HG03378 (cell line): ENCODE data around the gene IKBKG.
"Not testable (repeated sequence)": the region's sequence is repeated elsewhere in the genome, so short reads cannot be mapped to it uniquely, and the experiment has no call there.

Experiments used
- ATAC-seq: cut with Tn5 transposase; IDR thresholded peaks from one replicate; pipeline ENCODE4 v1.9.1; 2021; ENCODE audit warnings: mild to moderate bottlenecking, moderate library complexity; ENCODE audit not compliant: unreplicated experiment

IKBKG gene

DNA sequence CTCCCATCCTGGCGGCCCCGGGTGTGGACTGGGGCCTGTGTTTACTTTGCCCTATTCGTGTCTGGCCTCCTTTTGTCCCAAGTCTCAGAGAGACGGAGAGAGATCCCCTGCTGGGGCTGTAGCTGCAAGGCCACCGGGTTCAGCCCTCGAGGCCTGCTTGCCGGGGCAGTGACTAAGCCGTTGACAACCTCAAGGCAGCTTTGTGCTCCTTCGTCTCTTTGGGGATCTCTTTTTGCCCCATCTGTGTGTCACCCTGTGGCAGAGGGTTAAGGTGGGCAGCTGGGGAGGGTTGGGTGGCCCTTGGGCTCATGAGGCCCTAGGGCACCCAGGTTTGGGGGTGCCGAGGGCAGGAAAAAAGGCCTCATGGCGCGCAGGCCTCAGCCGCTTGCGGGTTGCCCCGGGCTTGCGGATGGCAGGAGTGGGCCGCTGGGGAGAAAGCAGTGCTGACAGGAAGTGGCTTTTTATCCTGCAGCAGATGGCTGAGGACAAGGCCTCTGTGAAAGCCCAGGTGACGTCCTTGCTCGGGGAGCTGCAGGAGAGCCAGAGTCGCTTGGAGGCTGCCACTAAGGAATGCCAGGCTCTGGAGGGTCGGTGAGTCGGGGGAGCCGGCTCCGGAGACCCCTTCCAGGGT is 10.8 kb downstream of the IKBKG start:
- not testable (repeated sequence) for ATAC-seq

DNA sequence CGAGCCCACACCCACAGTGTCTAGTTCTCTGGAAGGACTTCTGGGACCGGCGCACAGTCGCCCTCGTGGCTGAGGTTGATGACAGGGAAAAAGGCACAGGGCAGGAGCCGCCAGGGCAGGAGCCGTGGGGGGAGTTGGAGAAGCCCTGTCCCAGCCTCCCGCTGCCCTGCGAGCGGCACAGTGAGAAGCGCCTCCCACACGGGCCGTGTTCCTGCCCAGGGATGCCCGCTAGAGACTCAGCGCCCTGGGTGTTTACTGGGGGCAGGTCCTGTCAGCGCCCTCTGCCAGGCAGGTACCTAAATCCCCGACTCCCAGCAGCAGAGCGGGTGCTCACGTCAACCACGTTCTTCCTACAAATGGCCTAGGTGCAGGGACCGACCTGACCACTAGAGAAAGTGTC is 11.5 kb downstream of the IKBKG start:
- ATAC-seq = not testable (repeated sequence)

DNA sequence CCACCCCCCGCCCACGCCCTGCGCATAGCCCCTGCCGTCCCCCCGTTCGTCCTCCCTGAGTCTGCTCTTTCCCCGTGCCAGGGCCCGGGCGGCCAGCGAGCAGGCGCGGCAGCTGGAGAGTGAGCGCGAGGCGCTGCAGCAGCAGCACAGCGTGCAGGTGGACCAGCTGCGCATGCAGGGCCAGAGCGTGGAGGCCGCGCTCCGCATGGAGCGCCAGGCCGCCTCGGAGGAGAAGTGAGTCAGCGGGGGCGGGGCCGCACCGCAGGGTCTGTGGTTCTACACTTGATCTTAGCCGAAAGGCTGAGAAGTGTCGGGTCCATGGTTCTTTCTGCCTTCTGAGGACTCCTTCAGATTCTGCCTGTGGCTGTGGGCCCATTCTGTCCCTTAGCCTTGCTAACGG is 12.9 kb downstream of the IKBKG start:
- ATAC-seq = not testable (repeated sequence)

GRCh38 chrX:154562295-154562694 is 14.9 kb downstream of the IKBKG start:
- ATAC-seq = not testable (repeated sequence)

DNA sequence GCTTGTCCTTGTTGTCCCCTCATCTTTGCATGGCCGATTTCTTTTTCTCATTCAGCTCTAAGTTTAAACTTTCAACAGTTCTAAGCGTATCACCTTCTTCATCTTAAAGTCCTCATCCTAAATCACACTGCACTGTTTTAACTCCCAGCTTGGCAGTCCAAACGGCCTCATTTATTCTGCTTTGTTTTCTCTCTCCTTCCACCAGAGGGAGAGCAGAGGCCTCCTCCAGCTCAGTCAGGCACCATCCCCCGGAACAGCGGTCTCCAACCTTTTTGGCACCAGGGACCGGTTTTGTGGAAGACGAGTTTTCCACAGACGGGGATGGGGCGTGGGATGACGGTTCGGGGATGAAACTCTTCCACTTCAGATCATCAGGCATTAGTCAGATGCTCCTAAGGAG is 22.9 kb downstream of the IKBKG start:
- ATAC-seq = not testable (repeated sequence)

DNA sequence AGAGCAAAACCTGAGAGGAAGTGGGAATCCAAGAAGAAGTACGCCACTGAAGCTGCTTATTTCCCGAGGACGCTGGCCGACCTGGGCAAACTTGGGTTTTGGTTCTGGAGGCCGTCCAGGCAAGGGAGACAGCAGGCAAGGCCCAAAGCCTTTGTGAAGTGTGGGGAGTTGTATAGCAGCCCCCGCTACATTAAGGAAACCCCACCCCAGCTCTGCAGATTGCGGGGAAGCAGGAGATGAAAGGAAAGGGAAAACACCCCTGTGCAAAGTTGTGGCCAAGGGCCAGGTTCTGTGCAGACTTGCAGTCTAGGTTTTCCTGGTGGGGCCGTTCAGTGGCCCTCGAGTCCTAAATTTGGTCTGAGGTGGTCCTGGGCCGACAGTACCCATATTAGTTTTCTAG is 25.6 kb downstream of the IKBKG start:
- not testable (repeated sequence) for ATAC-seq

DNA sequence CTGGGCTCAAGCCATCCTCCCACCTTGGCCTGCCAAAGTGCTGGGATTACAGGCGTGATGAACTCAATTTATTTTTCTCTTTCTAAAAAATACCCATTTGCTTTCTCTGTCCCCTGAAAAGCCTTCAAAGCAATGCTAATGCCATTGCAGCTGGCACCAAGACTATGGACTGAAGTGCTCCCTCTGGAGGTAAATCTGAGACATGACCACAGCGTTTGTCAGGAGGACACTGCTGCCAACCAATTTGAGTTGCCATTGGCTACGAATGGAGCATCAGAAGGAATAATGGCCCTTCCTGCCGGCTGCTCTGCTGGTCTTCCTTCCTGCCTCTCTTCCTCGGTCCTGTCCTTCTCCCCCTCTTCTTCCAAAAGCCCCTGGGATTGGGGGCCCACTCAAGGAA is 27.7 kb downstream of the IKBKG start:
- ATAC-seq = not testable (repeated sequence)

GRCh38 chrX:154582994-154583393 is 35.6 kb downstream of the IKBKG start:
- not testable (repeated sequence) for ATAC-seq

DNA sequence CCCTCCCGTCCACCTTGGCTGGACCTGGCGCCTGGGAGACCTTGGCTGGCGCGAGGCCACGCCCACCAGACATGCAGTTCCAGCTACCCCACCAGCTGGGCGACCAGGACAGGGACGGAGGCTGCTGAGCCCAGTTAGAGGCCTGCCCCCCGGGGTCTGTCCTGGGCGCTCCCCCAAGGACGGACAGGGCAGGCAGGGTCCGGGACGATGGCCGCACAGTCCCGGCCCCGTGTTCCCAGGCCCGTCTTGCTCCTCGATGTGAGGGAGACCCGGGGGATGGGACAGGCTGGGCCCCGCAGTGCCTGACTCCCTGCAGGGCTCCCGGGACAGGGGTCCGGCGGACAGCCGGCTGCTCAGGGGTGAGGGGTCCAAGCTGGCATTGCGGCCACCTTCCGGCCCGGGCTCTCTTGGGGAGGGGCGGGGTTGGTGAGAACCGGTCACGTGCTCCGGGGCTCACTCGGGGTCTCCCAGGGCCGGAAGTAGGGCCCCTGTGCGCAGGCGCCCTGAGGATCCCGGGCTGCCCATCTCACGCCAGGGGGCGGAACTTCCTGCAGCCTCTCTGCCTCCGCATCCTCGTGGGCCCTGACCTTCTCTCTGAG is 37.3 kb downstream of the IKBKG start, which contains the start of gene CTAG1A:
CTAG1A (plus strand) TSS at position 549 of the 599 bp plus-strand sequence. CDS start 74 bp downstream, outside the sequence.
- not testable (repeated sequence) for ATAC-seq

GRCh38 chrX:154590415-154590814 is 43.0 kb downstream of the IKBKG start:
- ATAC-seq = not testable (repeated sequence)

DNA sequence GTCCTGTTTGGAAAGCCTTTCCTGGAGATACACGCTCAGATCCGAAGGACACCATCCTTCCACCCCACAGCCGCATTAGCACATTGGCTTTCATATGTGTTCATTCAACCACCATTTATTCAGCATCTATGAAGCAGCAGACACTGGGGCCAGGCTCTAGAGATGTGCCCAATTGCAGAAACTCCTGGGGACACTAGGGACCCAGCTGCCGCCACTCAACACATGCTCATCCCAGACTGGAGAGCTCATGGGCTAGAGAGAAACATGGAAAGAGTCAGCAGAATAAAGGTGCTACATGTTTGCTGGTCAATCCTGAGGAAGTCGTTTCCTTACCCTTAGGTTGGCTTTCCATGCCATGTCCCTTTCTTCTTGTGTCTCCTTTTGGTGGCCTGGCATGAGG is 45.1 kb downstream of the IKBKG start:
- ATAC-seq = no peak

DNA sequence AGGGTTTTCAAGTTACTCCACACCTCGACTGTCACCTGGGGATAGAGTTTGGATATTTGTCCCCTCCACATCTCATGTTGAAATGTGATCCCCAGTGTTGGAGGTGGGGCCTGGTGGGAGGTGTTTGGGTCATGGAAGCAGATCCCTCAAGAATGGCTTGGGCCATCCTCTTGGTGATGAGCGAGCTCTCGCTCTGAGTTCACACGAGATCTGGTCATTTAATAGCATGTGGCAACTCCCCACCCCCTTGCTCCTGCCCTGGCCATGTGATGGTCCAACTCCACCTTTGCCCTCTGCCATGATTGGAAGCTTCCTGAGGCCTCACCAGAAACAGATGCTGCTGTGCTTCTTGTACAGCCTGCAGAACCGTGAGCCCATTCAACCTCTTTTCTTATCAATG is 45.8 kb downstream of the IKBKG start:
- no peak for ATAC-seq

DNA sequence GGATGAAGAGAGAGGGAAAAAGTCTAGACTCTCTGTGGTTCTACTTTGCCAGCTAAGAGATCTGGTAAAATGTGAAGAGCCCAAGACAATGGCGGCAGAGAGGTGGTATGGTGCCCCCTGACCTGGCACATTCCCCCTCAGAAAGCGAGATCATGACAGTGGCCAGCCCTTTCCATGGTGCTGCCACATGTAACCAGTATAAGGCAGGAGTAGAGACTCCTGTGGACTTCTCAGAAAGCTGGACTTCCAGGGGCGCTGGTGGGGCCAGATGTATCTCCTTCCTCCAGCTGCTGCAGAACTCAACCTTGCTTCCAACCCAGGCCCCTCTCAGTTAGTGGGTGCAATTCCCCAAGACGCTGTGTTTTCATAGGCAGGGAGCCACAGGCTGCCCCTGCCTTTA is 47.1 kb downstream of the IKBKG start:
- no peak for ATAC-seq

DNA sequence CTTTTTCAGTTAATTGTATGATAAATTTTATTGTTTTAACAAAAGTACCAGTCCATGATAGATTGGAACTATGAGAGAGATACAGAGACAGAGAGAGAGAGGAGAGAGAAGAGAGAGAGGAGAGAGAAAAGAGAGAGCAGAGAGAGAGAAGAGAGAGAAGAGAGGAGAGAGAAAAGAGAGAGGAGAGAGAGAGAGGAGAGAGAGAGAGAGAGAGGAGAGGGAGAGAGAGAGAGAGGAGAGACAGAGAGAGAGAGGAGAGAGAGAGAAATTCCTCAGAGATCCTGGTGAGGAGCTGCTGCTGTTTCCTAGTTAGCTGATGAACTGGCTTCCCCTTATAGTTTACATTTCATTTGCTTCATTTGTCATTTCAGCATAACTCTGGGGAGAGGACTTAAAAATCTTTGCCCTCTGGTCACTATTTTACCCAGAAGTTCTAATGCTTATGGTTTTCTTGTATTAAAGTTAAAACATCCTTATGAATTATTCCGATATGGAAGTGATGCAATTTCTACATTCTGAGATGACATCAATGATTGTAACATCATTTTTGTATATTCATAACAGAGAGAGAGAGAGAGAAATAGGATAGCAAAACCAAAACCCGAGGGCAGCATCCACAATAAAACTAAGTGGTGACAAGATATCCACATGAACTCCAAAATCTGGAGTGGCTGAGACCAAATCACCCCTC is 48.3 kb downstream of the IKBKG start:
- ATAC-seq = no peak

- ATAC-seq = no peak
These were observed 49.0 kb downstream of the IKBKG start for GRCh38 chrX:154596290-154596929.

DNA sequence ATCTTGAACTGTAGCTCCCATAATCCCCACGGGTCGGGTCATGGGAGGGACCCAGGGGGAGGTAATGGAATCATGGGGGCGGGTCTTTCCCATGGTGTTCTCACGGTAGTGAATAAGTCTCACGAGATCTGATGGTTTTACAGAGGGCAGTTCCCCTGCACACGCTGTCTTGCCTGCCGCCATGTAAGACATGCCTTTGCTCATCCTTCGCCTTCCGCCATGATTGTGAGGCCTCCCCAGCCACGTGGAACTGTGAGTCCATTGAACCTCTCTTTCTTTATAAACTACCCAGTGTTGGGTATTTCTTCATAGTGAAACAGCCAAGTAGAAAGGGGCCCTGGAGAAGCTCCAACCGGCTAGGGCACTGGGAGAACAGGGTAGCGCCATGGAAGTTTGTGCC is 49.8 kb downstream of the IKBKG start:
- ATAC-seq = no peak

GRCh38 chrX:154598656-154599055 is 51.2 kb downstream of the IKBKG start:
- no peak for ATAC-seq

GRCh38 chrX:154599531-154599930 is 52.1 kb downstream of the IKBKG start:
- ATAC-seq = no peak

GRCh38 chrX:154600759-154601374 is 53.4 kb downstream of the IKBKG start:
- no peak for ATAC-seq

DNA sequence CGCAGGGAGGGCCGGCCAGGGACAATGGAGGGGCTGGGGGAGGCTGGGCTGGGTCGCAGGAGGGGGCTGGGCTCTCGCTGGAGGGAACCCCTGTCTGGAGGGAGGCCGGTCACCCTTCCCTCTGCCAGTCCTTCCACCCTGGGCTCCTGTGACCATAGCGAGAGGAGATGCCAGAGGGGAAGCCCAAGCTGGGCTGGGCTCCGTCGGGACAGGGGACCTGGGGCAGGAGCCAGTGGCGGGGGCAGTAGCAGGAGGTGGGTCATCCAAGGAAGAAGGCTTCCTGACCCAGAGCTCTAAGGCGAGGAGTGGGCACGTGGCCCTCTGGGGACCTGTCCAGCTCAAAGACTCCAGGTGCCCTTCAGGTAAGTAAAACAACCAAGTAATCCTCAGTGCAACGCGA is 54.8 kb downstream of the IKBKG start:
- no peak for ATAC-seq

GRCh38 chrX:154602766-154603437 is 55.5 kb downstream of the IKBKG start:
- no peak for ATAC-seq
